Keratinocyte (primary cell): ENCODE data around the gene HOXB4. TPM values are rescaled to one million over a fixed set of nuclear protein-coding genes. Genes with fewer than 3 reads are reported as not detected.

Experiments used
- DNase-seq: peaks from one replicate; pipeline ENCODE4 v3.0.0-alpha.2; 2011; ENCODE audit warnings: low read depth, missing footprints, low spot score
- FAIRE-seq: peaks from 2 replicates; lab custom pipeline; 2011; peaks lifted over from hg19 to GRCh38; lab: Jason Lieb, UNC
- H2AFZ ChIP-seq: 2 replicates; pipeline ENCODE4 v1.6.0; 2012; ENCODE audit warnings: low read length, control low read depth, inconsistent platforms; ENCODE audit not compliant: control insufficient read depth
- H3K27ac ChIP-seq: 2 replicates; pipeline ENCODE4 v1.5.1; 2011; ENCODE audit warnings: low read length; ENCODE audit not compliant: control insufficient read depth, insufficient read depth
- H3K27me3 ChIP-seq: 3 replicates; pipeline ENCODE4 v1.6.0; 2011; ENCODE audit warnings: low read length; ENCODE audit not compliant: control insufficient read depth, insufficient read depth; ENCODE audit errors: extremely low read depth
- H3K36me3 ChIP-seq, 2 experiments: 2 replicates in 1 of 2; 3 replicates in 1 of 2; pipeline ENCODE4 v1.5.1; 2011; ENCODE audit warnings: low read length in 2 of 2, mild to moderate bottlenecking in 1 of 2; ENCODE audit not compliant: control insufficient read depth in 2 of 2, insufficient read depth in 2 of 2; ENCODE audit errors: extremely low read depth in 1 of 2
- H3K4me1 ChIP-seq: 3 replicates; pipeline ENCODE4 v1.5.1; 2011; ENCODE audit warnings: low read length; ENCODE audit not compliant: control insufficient read depth, insufficient read depth; ENCODE audit errors: extremely low read depth
- H3K4me2 ChIP-seq: 3 replicates; pipeline ENCODE4 v1.6.0; 2011; ENCODE audit warnings: low read depth, low read length; ENCODE audit not compliant: control insufficient read depth, insufficient read depth; ENCODE audit errors: extremely low read depth
- H3K4me3 ChIP-seq, 3 experiments: fragments of 200-600 bp in 1 of 3; sonication (generic) in 1 of 3; 2 replicates in 2 of 3; 3 replicates in 1 of 3; pipeline ENCODE4 v1.5.1; 2011 to 2016; ENCODE audit warnings: low read length in 3 of 3, mild to moderate bottlenecking in 3 of 3, control low read depth in 2 of 3, inconsistent platforms in 1 of 3, low read depth in 1 of 3, mixed read lengths in 1 of 3, mixed run types in 1 of 3, moderate library complexity in 1 of 3; ENCODE audit not compliant: control insufficient read depth in 2 of 3, insufficient read depth in 2 of 3; ENCODE audit errors: extremely low read depth in 1 of 3
- H3K79me2 ChIP-seq: 2 replicates; pipeline ENCODE4 v1.6.0; 2012; ENCODE audit warnings: low read length; ENCODE audit not compliant: control insufficient read depth, insufficient read depth
- H3K9ac ChIP-seq: 3 replicates; pipeline ENCODE4 v1.6.0; 2011; ENCODE audit warnings: low read length; ENCODE audit not compliant: control insufficient read depth, insufficient read depth; ENCODE audit errors: extremely low read depth
- H3K9me1 ChIP-seq: 3 replicates; pipeline ENCODE4 v1.6.0; 2011; ENCODE audit warnings: low read length; ENCODE audit not compliant: control insufficient read depth, insufficient read depth; ENCODE audit errors: extremely low read depth
- H3K9me3 ChIP-seq: 2 replicates; pipeline ENCODE4 v1.5.1; 2012; ENCODE audit warnings: low read depth, low read length; ENCODE audit not compliant: control insufficient read depth
- H4K20me1 ChIP-seq: 3 replicates; pipeline ENCODE4 v1.6.0; 2011; ENCODE audit warnings: low read length; ENCODE audit not compliant: control insufficient read depth, insufficient read depth; ENCODE audit errors: extremely low read depth
- CTCF ChIP-seq, 3 experiments: IDR thresholded peaks in 1 of 3; conservative IDR thresholded peaks in 1 of 3; optimal IDR thresholded peaks in 1 of 3; 2 replicates in 2 of 3; 3 replicates in 1 of 3; pipeline versions ENCODE3 to v1.5.1; 2011; ENCODE audit warnings: low read length in 3 of 3, mild to moderate bottlenecking in 3 of 3, moderate library complexity in 2 of 3, control low read depth in 1 of 3, inconsistent platforms in 1 of 3; ENCODE audit not compliant: insufficient read depth in 2 of 3; ENCODE audit errors: extremely low read depth in 1 of 3
- EZH2 ChIP-seq: IDR thresholded peaks from one replicate; pipeline ENCODE4 v1.6.1; 2012; ENCODE audit warnings: inconsistent platforms, mild to moderate bottlenecking, low read length, moderate library complexity
- dilution Hi-C: fragments of 300-500 bp; cut with MboI; formaldehyde crosslinking; loops from one replicate; pipeline ENCODE4 v1.7.0; 2020; ENCODE audit warnings: low sequenced_read_pairs; ENCODE audit not compliant: extremely low pct_ligation_motif_present
- polyA plus RNA-seq, 5 experiments: library from polyadenylated mRNA; depleted of rRNA in 3 of 5; stranded (reverse) in 3 of 5; stranded (forward) in 1 of 5; unstranded in 1 of 5; fragments of >200 nt; gene quantifications; 1 replicate in 1 of 5; 2 replicates in 3 of 5; 3 replicates in 1 of 5; pipeline versions ENCODE4 v1.2.1 to v1.2.3, GENCODE V29; 2011 to 2012; ENCODE audit warnings: missing spikeins in 2 of 5, low read depth in 1 of 5, low replicate concordance in 1 of 5

Gene HOXB4
- polyA plus RNA-seq, 1 donor (not counting 4 experiments of a cell fraction or from before 2014, with no cell fraction given): 0.59 TPM

DNA sequence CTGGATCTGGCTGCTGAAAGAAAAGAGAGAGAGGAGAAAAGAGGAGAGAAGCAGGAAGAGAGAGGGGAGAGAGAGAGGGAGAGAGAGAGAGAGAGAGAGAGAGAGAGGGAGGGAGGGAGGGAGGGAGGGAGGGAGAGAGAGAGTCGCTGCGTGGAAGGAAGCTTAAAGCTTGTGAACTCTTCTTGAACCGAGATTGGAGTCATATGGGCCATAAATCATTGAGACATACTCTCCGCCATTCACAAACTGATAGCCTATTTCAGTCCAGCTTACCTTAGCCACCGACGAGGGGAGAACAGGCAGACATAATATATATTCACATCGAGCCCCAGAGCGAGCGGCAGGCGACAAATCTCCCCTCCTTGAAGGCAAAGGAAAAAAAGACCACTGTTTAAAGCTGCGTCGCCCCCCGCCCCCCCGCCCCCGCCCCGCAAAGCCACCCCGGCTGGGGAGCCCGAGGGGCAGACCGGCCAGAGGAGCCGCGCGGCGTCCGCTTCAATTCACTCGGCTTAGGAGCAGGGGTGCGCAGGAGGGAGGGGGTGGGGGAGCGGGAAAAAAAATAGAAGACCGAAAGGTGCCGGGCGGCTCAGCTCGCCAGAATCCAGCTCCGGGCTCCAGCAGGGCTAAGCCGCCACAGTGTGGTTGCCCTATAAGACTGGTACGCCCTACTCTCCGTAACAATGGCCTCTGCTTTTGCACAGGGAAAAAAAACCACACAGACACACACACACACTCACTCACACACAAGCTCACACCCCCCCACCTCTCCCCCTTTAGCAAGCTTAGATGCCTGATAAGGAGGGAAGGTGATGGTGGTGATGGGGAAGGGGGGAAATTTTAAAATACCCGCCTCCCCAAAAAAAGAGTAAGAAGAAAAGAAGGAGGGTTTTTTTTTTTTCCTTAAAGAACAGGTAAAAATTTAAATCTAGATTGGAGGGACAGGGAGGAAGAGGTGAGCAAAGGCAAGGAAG lies 22.6 kb downstream of the HOXB4 start:
- TF ChIP-seq CTCF (optimal IDR thresholded peaks at IDR 0.05 in 1 of 3, IDR thresholded peaks at IDR 0.05 in 1 of 3, conservative IDR thresholded peaks at IDR 0.05 in 1 of 3; ENCODE audit: extremely low read depth in 1 of 3, insufficient read depth in 2 of 3, low read length in 3 of 3) (no peak), EZH2 (no peak)
- H3K9me3 ChIP-seq: no peaks in the 10 kb centered on the region
- peak overlapping the region; percentile 46 for H2AFZ ChIP-seq
- H3K4me1 ChIP-seq: peaks cover 14% of the 10 kb centered on the region
- no peaks in the 10 kb centered on the region for H3K79me2 ChIP-seq
- H4K20me1 ChIP-seq: no peaks in the 10 kb centered on the region
- H3K9me1 ChIP-seq: no peaks in the 10 kb centered on the region
- peaks cover 20% of the 10 kb centered on the region for H3K27me3 ChIP-seq
- H3K4me3 ChIP-seq: peak overlapping the region; percentile 6 to 43 (median 16)
- no peak for FAIRE-seq
- dilution Hi-C loops: no loop called here
- H3K9ac ChIP-seq: no peak overlapping the region
- DNase-seq: no peak
- no peak overlapping the region for H3K27ac ChIP-seq
- H3K36me3 ChIP-seq: peaks cover 0 to 3% of the 10 kb centered on the region in 2 experiments
- H3K4me2 ChIP-seq: peak overlapping the region; percentile 67

DNA sequence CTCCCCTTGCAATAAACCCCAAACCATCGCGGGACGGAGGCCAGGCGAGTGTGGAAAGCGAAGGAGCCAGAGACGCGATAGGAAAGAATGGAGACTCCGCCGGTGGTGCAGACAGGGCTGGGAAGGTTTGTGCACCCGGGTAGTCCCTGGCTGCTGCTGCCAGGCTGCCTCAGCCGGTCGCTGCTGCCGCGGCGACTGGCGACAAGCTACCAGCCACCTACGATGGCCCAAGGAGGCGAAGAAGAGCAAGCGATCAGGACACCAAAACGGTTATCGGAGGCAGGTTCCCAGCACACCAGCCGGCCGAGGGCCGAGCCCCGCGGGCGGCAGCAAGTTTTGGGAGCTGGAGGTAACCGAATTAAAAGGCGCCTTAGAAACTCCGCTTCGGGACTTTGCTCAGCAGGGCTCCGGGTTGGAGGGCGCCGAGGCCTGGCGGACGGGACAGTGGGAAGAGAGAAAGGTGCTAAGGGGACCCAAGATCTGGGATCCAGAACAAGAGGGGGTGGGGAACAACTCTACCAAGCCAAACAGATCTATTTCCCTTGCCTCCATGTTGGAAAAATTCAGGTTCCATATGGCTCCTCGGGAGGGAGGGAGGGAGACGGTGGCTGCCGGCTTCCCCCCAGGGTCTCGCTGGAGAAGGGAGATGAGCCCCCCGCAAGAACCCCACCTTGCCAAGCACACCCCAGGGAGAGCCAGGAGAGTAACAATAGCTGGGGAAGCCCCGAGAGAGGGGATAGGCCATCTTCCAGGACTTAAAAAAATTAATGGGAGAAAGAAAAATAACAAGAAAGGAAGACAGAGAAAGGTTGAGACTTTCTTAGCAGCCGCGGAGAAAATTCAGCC lies 23.5 kb downstream of the HOXB4 start:
- H4K20me1 ChIP-seq: no peaks in the 10 kb centered on the region
- H3K4me3 ChIP-seq: peak overlapping the region in 1 of 3 experiments; percentile 17
- DNase-seq (no peak), FAIRE-seq (no peak)
- peaks cover 14% of the 10 kb centered on the region for H3K4me1 ChIP-seq
- H3K27me3 ChIP-seq: peaks cover 24% of the 10 kb centered on the region
- no peaks in the 10 kb centered on the region for H3K9me3 ChIP-seq
- H3K9ac ChIP-seq: peak overlapping the region; percentile 22
- dilution Hi-C loops: no loop called here
- TF ChIP-seq EZH2: no peak
- no peak for TF ChIP-seq CTCF (optimal IDR thresholded peaks at IDR 0.05 in 1 of 3, IDR thresholded peaks at IDR 0.05 in 1 of 3, conservative IDR thresholded peaks at IDR 0.05 in 1 of 3; ENCODE audit: extremely low read depth in 1 of 3, insufficient read depth in 2 of 3, low read length in 3 of 3)
- no peaks in the 10 kb centered on the region for H3K79me2 ChIP-seq
- H3K36me3 ChIP-seq: peaks cover 0 to 3% of the 10 kb centered on the region in 2 experiments
- H2AFZ ChIP-seq: no peak overlapping the region
- H3K4me2 ChIP-seq: no peak overlapping the region
- no peak overlapping the region for H3K27ac ChIP-seq
- H3K9me1 ChIP-seq: no peaks in the 10 kb centered on the region
